Urinary bladder (tissue), 4 donors: ENCODE data around the gene GTF2E1. TPM values are rescaled to one million over a fixed set of nuclear protein-coding genes. Genes with fewer than 3 reads are reported as not detected.
A peak's percentile ranks its signal among the peaks of the same experiment; 100 is the strongest.
"Not testable (repeated sequence)": the region's sequence is repeated elsewhere in the genome, so short reads cannot be mapped to it uniquely, and the experiment has no call there.

ENCODE experiments used
- DNase-seq: peaks from one replicate; pipeline ENCODE4 v3.0.0-alpha.2; 2015; ENCODE audit errors: extremely low spot score
- H3K27ac ChIP-seq: one replicate; pipeline ENCODE4 v1.5.1; 2013; ENCODE audit warnings: low read depth, mild to moderate bottlenecking, moderate library complexity
- H3K36me3 ChIP-seq: one replicate; pipeline ENCODE4 v1.6.1; 2013; ENCODE audit warnings: mild to moderate bottlenecking, moderate library complexity; ENCODE audit not compliant: insufficient read depth
- H3K4me1 ChIP-seq: one replicate; pipeline ENCODE4 v1.6.1; 2013; ENCODE audit warnings: mild to moderate bottlenecking, moderate library complexity; ENCODE audit not compliant: insufficient read depth
- H3K4me3 ChIP-seq: one replicate; pipeline ENCODE4 v1.5.1; 2013; ENCODE audit warnings: low read depth, low read length
- WGBS: extraction: QIAGEN DNeasy Blood & Tissue Kit; methylation state at CpG from one replicate; pipeline ENCODE4 v1.1.7; 2013; 5-methylcytosine and 5-hydroxymethylcytosine counted together
- polyA plus RNA-seq: library from polyadenylated mRNA; stranded (reverse); fragments of 200-250 nt; gene quantifications from one replicate; pipeline ENCODE4 v1.2.3, GENCODE V29; 2013
- total RNA-seq: library from RNA; depleted of rRNA; stranded (reverse); fragments of >200 nt; gene quantifications from one replicate; pipeline ENCODE4 v1.2.3, GENCODE V29; 2014
- donor health status: healthy with polysubstance abuse.
- donor health status: healthy.

GTF2E1 gene
- total and polyA plus RNA-seq, 2 donors, result 7.7 to 18.1 TPM

- WGBS, result 61% methylated on average over 3 of the region's 3 CpGs
- H3K4me3 ChIP-seq, result no peak overlapping the region
- H3K27ac ChIP-seq, result no peak overlapping the region
- no peaks in the 10 kb centered on the region for H3K36me3 ChIP-seq
- DNase-seq, result no peak
- no peaks in the 10 kb centered on the region for H3K4me1 ChIP-seq
Measured at GRCh38 chr3:120766576-120766975, 24.0 kb downstream of the GTF2E1 start.

GRCh38 chr3:120767106-120767505 is 24.6 kb downstream of the GTF2E1 start:
- WGBS, result 18% methylated on average over 1 of the region's 1 CpG
- H3K36me3 ChIP-seq, result no peaks in the 10 kb centered on the region
- H3K27ac ChIP-seq, result no peak overlapping the region
- no peaks in the 10 kb centered on the region for H3K4me1 ChIP-seq
- DNase-seq, result no peak
- H3K4me3 ChIP-seq, result no peak overlapping the region

- no peak overlapping the region for H3K27ac ChIP-seq
- H3K36me3 ChIP-seq, result no peaks in the 10 kb centered on the region
- H3K4me1 ChIP-seq, result no peaks in the 10 kb centered on the region
- DNase-seq, result no peak
- no peak overlapping the region for H3K4me3 ChIP-seq
- WGBS, result 95% methylated on average over 2 of the region's 2 CpGs
Measured at GRCh38 chr3:120769436-120769835, 26.9 kb downstream of the GTF2E1 start.

- no peak overlapping the region for H3K27ac ChIP-seq
- DNase-seq, result no peak
- H3K36me3 ChIP-seq, result no peaks in the 10 kb centered on the region
- WGBS, result 95% methylated on average over 4 of the region's 4 CpGs
- H3K4me1 ChIP-seq, result no peaks in the 10 kb centered on the region
- no peak overlapping the region for H3K4me3 ChIP-seq
Measured at GRCh38 chr3:120770891-120771290, 28.3 kb downstream of the GTF2E1 start.

GRCh38 chr3:120772081-120772480 is 29.5 kb downstream of the GTF2E1 start:
- Histone ChIP-seq H3K4me3 (no peak overlapping the region), H3K4me1 (no peaks in the 10 kb centered on the region), H3K36me3 (no peaks in the 10 kb centered on the region), H3K27ac (no peak overlapping the region)
- WGBS, result 68% methylated on average over 2 of the region's 2 CpGs
- DNase-seq, result no peak

- Histone ChIP-seq H3K4me3 (no peak overlapping the region), H3K36me3 (no peaks in the 10 kb centered on the region), H3K27ac (no peak overlapping the region), H3K4me1 (no peaks in the 10 kb centered on the region)
- no peak for DNase-seq
Measured at GRCh38 chr3:120773932-120774331, 31.4 kb downstream of the GTF2E1 start.

GRCh38 chr3:120775411-120775810 is 32.9 kb downstream of the GTF2E1 start:
- no peak overlapping the region for H3K4me3 ChIP-seq
- 88% methylated on average over 4 of the region's 4 CpGs for WGBS
- no peaks in the 10 kb centered on the region for H3K4me1 ChIP-seq
- DNase-seq, result no peak
- H3K36me3 ChIP-seq, result no peaks in the 10 kb centered on the region
- H3K27ac ChIP-seq, result no peak overlapping the region

GRCh38 chr3:120778776-120779175 is 36.2 kb downstream of the GTF2E1 start:
- H3K36me3 ChIP-seq, result no peaks in the 10 kb centered on the region
- no peaks in the 10 kb centered on the region for H3K4me1 ChIP-seq
- H3K4me3 ChIP-seq, result no peak overlapping the region
- WGBS, result 96% methylated on average over 3 of the region's 3 CpGs
- DNase-seq, result no peak
- H3K27ac ChIP-seq, result no peak overlapping the region

GRCh38 chr3:120780977-120781376 is 38.4 kb downstream of the GTF2E1 start:
- WGBS, result 90% methylated on average over 13 of the region's 13 CpGs
- Histone ChIP-seq H3K4me1 (no peaks in the 10 kb centered on the region), H3K4me3 (no peak overlapping the region), H3K36me3 (no peaks in the 10 kb centered on the region), H3K27ac (no peak overlapping the region)
- DNase-seq, result no peak

- H3K36me3 ChIP-seq, H3K4me3 ChIP-seq, H3K27ac ChIP-seq, H3K4me1 ChIP-seq, DNase-seq: not testable (repeated sequence)
- WGBS, result 54% methylated on average over 5 of the region's 5 CpGs
Measured at GRCh38 chr3:120785832-120786231, 43.3 kb downstream of the GTF2E1 start.

GRCh38 chr3:120791010-120791409 is 48.5 kb downstream of the GTF2E1 start:
- H3K4me3 ChIP-seq, result no peak overlapping the region
- WGBS, result 86% methylated on average over 1 of the region's 1 CpG
- DNase-seq, result no peak

GRCh38 chr3:120791913-120792312 is 49.4 kb downstream of the GTF2E1 start:
- WGBS, result 33% methylated on average over 1 of the region's 1 CpG
- no peaks in the 10 kb centered on the region for H3K36me3 ChIP-seq
- no peaks in the 10 kb centered on the region for H3K4me1 ChIP-seq
- DNase-seq, result no peak
- no peak overlapping the region for H3K27ac ChIP-seq
- no peak overlapping the region for H3K4me3 ChIP-seq

More at GRCh38 chr3:120791010-120791409, 48.5 kb downstream of the GTF2E1 start:
- Histone ChIP-seq H3K36me3 (no peaks in the 10 kb centered on the region), H3K27ac (no peak overlapping the region), H3K4me1 (no peaks in the 10 kb centered on the region)

- Histone ChIP-seq H3K4me3 (no peak overlapping the region), H3K27ac (no peak overlapping the region), H3K36me3 (no peaks in the 10 kb centered on the region), H3K4me1 (no peaks in the 10 kb centered on the region)
- no peak for DNase-seq
- 55% methylated on average over 1 of the region's 1 CpG for WGBS
Measured at GRCh38 chr3:120793601-120794000, 51.1 kb downstream of the GTF2E1 start.

- Histone ChIP-seq H3K36me3 (no peaks in the 10 kb centered on the region), H3K27ac (no peak overlapping the region), H3K4me3 (no peak overlapping the region), H3K4me1 (no peaks in the 10 kb centered on the region)
- 32% methylated on average over 5 of the region's 5 CpGs for WGBS
- DNase-seq, result peak; percentile 4
Measured at GRCh38 chr3:120795017-120795648, 52.6 kb downstream of the GTF2E1 start.

GRCh38 chr3:120795959-120796358 is 53.4 kb downstream of the GTF2E1 start:
- no peak for DNase-seq
- Histone ChIP-seq H3K4me1 (no peaks in the 10 kb centered on the region), H3K27ac (no peak overlapping the region), H3K36me3 (no peaks in the 10 kb centered on the region), H3K4me3 (no peak overlapping the region)
- 73% methylated on average over 2 of the region's 2 CpGs for WGBS
